Psoas muscle (tissue), 8 donors: Measurements from ENCODE around the gene TMA16. TPM values are rescaled to one million over a fixed set of nuclear protein-coding genes. Genes with fewer than 3 reads are reported as not detected.
A peak's percentile ranks its signal among the peaks of the same experiment; 100 is the strongest.
"Not testable (repeated sequence)": the region's sequence is repeated elsewhere in the genome, so short reads cannot be mapped to it uniquely, and the experiment has no call there.

Experiments
- ATAC-seq, 4 donors: fragments of 200-7000 bp; cut with Tn5 transposase; one replicate each; pipeline ENCODE4 v1.9.1; 2020; ENCODE audit warnings: moderate library complexity in 3 of 4, mild to moderate bottlenecking in 2 of 4
- DNase-seq, 2 donors: peaks; one replicate each; pipeline ENCODE4 v3.0.0-alpha.2; 2020
- H3K27ac ChIP-seq: fragments of 200-600 bp; one replicate; pipeline ENCODE4 v1.8.0; 2022
- H3K27me3 ChIP-seq, 3 donors: fragments of 200-600 bp in 1 of 3; one replicate each; pipeline versions ENCODE4 v1.6.1 to v1.8.0; 2013 to 2022; ENCODE audit warnings: low read length in 2 of 3, mild to moderate bottlenecking in 2 of 3, moderate library complexity in 1 of 3; ENCODE audit not compliant: insufficient read depth in 3 of 3
- H3K36me3 ChIP-seq, 2 donors: fragments of 200-600 bp in 1 of 2; one replicate each; pipeline versions ENCODE4 v1.6.1 to v1.8.0; 2013 to 2022; ENCODE audit warnings: low read depth in 1 of 2, mild to moderate bottlenecking in 1 of 2, moderate library complexity in 1 of 2; ENCODE audit not compliant: insufficient read depth in 1 of 2
- H3K4me1 ChIP-seq: fragments of 200-600 bp; one replicate; pipeline ENCODE4 v1.8.0; 2022
- H3K4me3 ChIP-seq: fragments of 200-600 bp; one replicate; pipeline ENCODE4 v1.8.0; 2022; ENCODE audit warnings: mild to moderate bottlenecking
- H3K9me3 ChIP-seq: fragments of 200-600 bp; one replicate; pipeline ENCODE4 v1.8.0; 2022
- WGBS, 3 donors: extraction: QIAGEN DNeasy Blood & Tissue Kit; methylation state at CpG; one replicate each; pipeline versions ENCODE4 v1.1.6 to v1.1.7; 2013; 5-methylcytosine and 5-hydroxymethylcytosine counted together
- intact Hi-C, 2 donors: fragments of 100-400 bp; cut with DNase I; formaldehyde crosslinking; loops; one replicate each; pipeline versions ENCODE4 v1.11.0 to v1.14.2; 2022
- long read RNA-seq, 2 donors: library from polyadenylated mRNA; unstranded; transcript quantifications; one replicate each; pipeline ENCODE4 v2.0.0, GENCODE V29; 2021
- polyA plus RNA-seq, 3 donors: library from polyadenylated mRNA; stranded (reverse); fragments of 200-250 nt; gene quantifications; one replicate each; pipeline ENCODE4 v1.2.3, GENCODE V29; 2013
- total RNA-seq, 4 donors: library from RNA; stranded (reverse); fragmentation: NEBNext Ultra II Directional in 2 of 4; extraction: Animal tissue kit (Norgen Biotek cat#: 25700) in 2 of 4; gene quantifications; one replicate each; pipeline versions ENCODE4 v1.2.1 to v1.2.4, GENCODE V29; 2021 to 2023
- TF ChIP-seq, protein P1 (sequence below): fragments of 200-600 bp; IDR thresholded peaks from one replicate; pipeline ENCODE4 v1.8.0; 2022; ENCODE audit warnings: antibody characterized with exemption
- donor health status: healthy with polysubstance abuse.
- donor health status: DM: no; HTN: no; CAD: no; lungs with moderate emphysema.
- donor health status: Bipolar disorder and iron deficiency.
- donor health status: healthy.
- donor health status: DM: yes; HTN: yes; CAD: no.
- donor health status: DM: no; HTN: no; CAD: no.
- donor health status: DM: no; HTN: no; CAD: no.
- donor health status: DM: yes; HTN: yes; CAD: no.

Gene TMA16
- total RNA-seq (10 to 100 TPM in 2 of 4 donors, 1 to 10 TPM in 2; 9.7 to 14.7 (median 10.7) TPM), polyA plus RNA-seq (10 to 100 TPM in 1 of 3 donors, 1 to 10 TPM in 2; 4.6 to 12.2 (median 8.1) TPM)
- long read RNA-seq, donor 1, transcript TMA16-201 (7 exons, 1,978 nt): major isoform, 7 of 13 reads
- long read RNA-seq, donor 1, partial matches to known transcripts: 4 of 13 reads
- long read RNA-seq, donor 1, other reads (novel, unspliced or antisense): 1 of 13 reads
- long read RNA-seq, donor 2, transcript TMA16-201 (7 exons, 1,978 nt): major isoform, 12 of 18 reads
- long read RNA-seq, donor 2, partial matches to known transcripts: 4 of 18 reads
- long read RNA-seq, donor 2, other reads (novel, unspliced or antisense): 1 of 18 reads

DNA sequence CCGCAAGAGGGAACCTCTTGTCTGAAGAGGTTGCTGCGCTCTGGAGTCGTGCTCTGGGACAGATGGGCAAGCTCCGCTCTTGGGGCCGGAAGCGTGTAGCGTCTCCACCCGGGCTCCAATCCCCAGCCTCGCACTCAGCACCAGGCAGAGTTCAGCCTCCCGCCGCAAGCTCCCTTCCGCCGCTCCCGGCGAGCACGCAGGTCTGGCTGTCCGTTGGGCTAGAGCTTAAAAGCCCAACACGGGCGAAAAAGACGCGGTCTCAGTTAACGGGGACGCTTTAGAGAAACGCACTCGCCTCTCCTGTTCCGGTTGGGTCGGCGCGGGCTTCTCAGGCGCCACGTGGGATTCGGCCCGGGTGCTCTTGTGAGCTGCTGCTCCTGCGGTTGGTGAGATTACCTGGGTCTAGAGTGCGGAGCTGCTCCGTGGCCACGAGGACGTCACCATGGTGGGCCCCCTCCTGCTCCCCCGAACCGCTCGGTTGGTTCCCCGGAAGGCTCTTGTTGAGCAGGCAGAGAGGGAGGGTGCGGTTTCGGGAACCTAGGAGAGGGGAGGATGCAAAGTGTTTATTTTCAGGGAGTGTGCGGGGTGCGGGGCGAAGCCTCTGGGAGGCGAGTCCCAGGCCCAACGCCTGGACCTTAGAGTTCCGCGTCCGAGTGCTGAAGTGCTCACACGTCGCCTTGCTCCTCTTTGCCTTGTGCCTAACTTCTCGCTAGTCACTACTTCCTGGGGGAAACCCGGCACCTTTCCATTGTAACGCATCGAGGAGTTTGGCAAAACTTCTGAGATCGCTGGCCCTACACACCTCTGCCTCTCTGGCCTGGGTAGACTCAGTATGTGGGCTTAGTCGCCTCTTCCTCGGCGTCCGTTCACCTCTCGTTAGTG lies at the start of gene TMA16:
Gene TMA16, plus strand, starts transcription at position 331 of the 882 bp plus-strand sequence. Its CDS starts 112 bp downstream, at position 443.
- Histone ChIP-seq H3K27ac (peak within 1 kb of the TSS; percentile 88), H3K4me3 (peak within 1 kb of the TSS; percentile 92), H3K4me1 (peaks cover 7% of the 10 kb centered on the region), H3K27me3 (no peaks in the 10 kb centered on the region), H3K9me3 (no peaks in the 10 kb centered on the region), H3K36me3 (no peaks in the 10 kb centered on the region)
- intact Hi-C loops: no loop called here
- ATAC-seq: peak; percentile 95 to 97 (median 96)
- TF ChIP-seq, protein P1, sequence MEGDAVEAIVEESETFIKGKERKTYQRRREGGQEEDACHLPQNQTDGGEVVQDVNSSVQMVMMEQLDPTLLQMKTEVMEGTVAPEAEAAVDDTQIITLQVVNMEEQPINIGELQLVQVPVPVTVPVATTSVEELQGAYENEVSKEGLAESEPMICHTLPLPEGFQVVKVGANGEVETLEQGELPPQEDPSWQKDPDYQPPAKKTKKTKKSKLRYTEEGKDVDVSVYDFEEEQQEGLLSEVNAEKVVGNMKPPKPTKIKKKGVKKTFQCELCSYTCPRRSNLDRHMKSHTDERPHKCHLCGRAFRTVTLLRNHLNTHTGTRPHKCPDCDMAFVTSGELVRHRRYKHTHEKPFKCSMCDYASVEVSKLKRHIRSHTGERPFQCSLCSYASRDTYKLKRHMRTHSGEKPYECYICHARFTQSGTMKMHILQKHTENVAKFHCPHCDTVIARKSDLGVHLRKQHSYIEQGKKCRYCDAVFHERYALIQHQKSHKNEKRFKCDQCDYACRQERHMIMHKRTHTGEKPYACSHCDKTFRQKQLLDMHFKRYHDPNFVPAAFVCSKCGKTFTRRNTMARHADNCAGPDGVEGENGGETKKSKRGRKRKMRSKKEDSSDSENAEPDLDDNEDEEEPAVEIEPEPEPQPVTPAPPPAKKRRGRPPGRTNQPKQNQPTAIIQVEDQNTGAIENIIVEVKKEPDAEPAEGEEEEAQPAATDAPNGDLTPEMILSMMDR: no peak
- 0% methylated on average over 58 to 64 of the region's 64 CpGs for WGBS, 3 donors
- peak; percentile 83 to 91 for DNase-seq

DNA sequence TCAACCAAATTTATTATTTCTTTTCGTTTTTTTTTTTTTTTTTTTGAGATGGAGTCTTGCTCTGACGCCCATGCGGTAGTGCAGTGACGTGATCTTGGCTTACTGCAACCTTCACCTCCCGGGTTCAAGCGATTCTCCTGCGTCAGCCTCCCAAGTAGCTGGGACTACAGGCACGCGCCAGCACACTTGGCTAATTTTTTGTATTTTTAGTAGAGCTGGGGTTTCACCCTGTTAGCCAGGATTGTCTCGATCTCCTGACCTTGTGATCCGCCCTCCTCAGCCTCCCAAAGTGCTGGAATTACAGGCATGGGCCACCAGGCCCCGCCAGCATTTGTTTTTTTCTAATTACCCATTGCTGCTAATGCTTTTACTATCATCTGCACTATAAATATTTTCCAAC lies 47.5 kb upstream of the TMA16 start:
- DNase-seq, intact Hi-C loops, H3K4me1 ChIP-seq, H3K36me3 ChIP-seq, ATAC-seq, H3K27ac ChIP-seq, H3K4me3 ChIP-seq, H3K9me3 ChIP-seq, H3K27me3 ChIP-seq: not testable (repeated sequence)
- 79 to 85% (median 80%) methylated on average over 12 of the region's 12 CpGs for WGBS, 3 donors

DNA sequence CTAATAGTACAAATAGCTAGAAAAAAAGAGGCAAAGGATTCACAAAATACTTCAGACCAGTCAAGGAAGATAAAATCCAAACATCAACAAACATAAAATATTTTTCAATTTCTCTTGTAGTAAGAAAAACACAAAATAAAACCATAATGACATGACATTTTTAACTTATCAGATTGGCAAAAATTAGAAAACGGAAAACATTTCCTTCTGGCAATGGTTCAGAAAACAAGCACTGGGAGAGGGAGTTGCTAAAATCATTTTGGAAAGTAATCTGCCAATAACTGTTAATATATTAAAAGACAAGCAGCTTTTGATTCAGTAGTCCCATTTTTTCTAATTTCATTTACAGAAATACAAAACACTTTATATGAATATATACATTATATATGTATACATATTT lies 47.0 kb upstream of the TMA16 start:
- no peak overlapping the region for H3K27ac ChIP-seq
- ATAC-seq (no peak), DNase-seq (no peak)
- H3K9me3 ChIP-seq: no peaks in the 10 kb centered on the region
- WGBS, 3 donors: 42 to 57% (median 56%) methylated on average over 1 of the region's 1 CpG
- TF ChIP-seq, protein P1: no peak
- no peaks in the 10 kb centered on the region for H3K36me3 ChIP-seq
- H3K4me1 ChIP-seq: no peaks in the 10 kb centered on the region
- intact Hi-C loops: no loop called here
- H3K4me3 ChIP-seq: no peak overlapping the region
- no peaks in the 10 kb centered on the region for H3K27me3 ChIP-seq

DNA sequence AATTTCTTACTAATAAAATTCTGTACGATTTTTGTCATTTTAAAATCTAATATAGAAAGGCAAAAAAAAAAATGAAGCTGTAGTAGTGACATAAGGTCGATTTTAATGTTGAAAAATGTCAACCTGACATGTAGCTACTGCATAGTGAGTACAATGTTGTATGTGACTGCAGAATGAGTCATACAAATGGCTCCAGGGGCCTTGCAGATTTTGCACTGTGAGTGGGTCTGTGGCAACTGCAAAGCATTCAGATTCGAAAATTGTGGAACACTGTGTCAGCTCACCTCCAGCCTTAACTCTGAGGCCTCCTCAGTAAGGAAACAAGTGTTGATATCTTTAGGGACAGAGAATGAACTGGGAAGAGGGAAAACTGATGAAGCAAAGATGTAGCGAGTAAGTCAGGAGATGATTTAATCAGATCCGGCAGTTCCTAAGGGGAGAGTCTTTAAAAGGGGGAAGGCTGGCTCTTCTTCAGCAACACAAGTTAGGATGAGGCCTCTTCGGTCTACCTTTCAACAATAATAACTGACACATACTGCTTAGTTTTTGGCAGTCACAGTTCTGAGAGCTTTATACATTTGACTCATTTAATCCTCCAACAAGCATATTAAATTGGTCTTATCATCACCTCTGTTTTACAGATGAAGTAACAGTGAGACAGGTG lies 45.8 kb upstream of the TMA16 start:
- ATAC-seq (no peak), DNase-seq (no peak)
- Histone ChIP-seq H3K36me3 (no peaks in the 10 kb centered on the region), H3K27ac (no peak overlapping the region), H3K4me1 (no peaks in the 10 kb centered on the region), H3K27me3 (no peaks in the 10 kb centered on the region), H3K9me3 (no peaks in the 10 kb centered on the region), H3K4me3 (no peak overlapping the region)
- TF ChIP-seq, protein P1: no peak
- intact Hi-C loops: no loop called here
- WGBS, 3 donors: 68 to 71% (median 69%) methylated on average over 6 of the region's 6 CpGs

DNA sequence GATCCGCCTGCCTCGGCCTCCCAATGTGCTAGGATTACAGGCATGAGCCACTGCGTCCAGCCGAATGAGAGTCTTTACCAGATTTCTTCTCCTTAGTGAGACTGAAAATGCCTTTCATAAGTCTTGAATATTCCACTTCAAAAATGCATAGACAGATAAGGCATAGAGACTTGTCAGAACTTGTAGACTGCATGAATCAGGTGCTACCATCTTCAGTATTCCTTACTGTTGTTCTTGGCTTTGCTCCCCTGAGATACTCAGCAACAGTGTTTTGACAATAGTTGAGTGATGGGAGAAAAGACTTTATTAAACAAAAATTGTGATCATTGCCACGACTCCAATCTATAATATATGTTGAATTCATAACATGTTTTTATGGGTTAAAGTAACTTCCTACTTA lies 31.9 kb upstream of the TMA16 start:
- no peaks in the 10 kb centered on the region for H3K4me1 ChIP-seq
- H3K36me3 ChIP-seq: no peaks in the 10 kb centered on the region
- TF ChIP-seq, protein P1: no peak
- ATAC-seq (no peak), DNase-seq (no peak)
- H3K9me3 ChIP-seq: no peaks in the 10 kb centered on the region
- WGBS, 3 donors: 84 to 88% (median 85%) methylated on average over 5 of the region's 5 CpGs
- H3K4me3 ChIP-seq: no peak overlapping the region
- intact Hi-C loops: no loop called here
- H3K27me3 ChIP-seq: peaks cover 0 to 2% (median 0%) of the 10 kb centered on the region in 3 donors
- H3K27ac ChIP-seq: no peak overlapping the region
